GM12872 (cell line): ENCODE measurements around the gene TSC2.

Experiments used
- TF ChIP-seq, protein P1 (sequence below): IDR thresholded peaks from 3 replicates; pipeline ENCODE4 v1.5.1; 2011; ENCODE audit warnings: low read depth, mild to moderate bottlenecking, low read length, moderate library complexity; ENCODE audit not compliant: insufficient read depth

TSC2 gene

GRCh38 chr16:2028146-2028545, 19.6 kb upstream of the TSC2 start:
- TF ChIP-seq, protein P1, sequence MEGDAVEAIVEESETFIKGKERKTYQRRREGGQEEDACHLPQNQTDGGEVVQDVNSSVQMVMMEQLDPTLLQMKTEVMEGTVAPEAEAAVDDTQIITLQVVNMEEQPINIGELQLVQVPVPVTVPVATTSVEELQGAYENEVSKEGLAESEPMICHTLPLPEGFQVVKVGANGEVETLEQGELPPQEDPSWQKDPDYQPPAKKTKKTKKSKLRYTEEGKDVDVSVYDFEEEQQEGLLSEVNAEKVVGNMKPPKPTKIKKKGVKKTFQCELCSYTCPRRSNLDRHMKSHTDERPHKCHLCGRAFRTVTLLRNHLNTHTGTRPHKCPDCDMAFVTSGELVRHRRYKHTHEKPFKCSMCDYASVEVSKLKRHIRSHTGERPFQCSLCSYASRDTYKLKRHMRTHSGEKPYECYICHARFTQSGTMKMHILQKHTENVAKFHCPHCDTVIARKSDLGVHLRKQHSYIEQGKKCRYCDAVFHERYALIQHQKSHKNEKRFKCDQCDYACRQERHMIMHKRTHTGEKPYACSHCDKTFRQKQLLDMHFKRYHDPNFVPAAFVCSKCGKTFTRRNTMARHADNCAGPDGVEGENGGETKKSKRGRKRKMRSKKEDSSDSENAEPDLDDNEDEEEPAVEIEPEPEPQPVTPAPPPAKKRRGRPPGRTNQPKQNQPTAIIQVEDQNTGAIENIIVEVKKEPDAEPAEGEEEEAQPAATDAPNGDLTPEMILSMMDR = no peak

GRCh38 chr16:2028620-2029220, 19.1 kb upstream of the TSC2 start:
- TF ChIP-seq, protein P1 = no peak

DNA sequence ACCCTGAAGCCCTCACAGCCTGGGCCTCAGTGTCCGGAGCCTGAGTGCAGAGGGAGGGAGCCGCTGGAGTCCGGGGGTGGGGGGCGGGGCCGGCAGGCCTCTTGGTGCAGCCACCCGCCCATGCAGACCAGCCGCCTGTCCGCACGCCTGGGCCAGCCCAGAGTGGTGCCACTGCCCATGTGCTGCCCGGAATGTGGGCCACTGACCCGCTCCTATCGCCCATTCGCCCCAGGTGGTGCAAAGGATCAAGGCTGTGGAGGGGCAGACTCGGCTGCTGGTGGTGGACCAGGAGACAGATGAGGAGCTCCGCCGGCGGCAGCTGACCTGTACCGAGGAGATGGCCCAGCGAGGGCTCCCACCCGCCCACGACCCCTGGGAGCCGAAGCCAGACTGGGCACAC, 18.4 kb upstream of the TSC2 start:
- TF ChIP-seq, protein P1 = no peak

DNA sequence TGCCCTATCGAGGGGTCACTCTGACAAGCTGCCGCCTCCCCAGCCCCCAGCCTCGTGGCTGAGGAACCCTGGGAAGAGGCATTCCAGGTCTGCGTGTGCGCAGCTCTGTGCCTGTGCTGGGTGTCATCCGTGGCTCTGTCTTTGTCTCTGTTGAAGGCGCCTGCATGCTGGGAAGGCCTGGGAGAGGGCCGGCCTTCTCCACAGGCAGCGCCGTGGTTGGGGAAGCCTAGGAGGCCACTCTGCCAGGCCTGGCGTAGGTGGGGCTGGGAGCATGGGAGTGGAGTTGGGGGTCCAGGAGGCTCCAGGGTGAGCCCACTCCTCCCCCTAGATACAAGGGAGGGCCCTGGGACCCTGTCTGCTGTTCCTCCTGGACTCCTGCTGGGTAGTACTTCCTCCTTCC, 17.7 kb upstream of the TSC2 start:
- TF ChIP-seq, protein P1 = no peak

DNA sequence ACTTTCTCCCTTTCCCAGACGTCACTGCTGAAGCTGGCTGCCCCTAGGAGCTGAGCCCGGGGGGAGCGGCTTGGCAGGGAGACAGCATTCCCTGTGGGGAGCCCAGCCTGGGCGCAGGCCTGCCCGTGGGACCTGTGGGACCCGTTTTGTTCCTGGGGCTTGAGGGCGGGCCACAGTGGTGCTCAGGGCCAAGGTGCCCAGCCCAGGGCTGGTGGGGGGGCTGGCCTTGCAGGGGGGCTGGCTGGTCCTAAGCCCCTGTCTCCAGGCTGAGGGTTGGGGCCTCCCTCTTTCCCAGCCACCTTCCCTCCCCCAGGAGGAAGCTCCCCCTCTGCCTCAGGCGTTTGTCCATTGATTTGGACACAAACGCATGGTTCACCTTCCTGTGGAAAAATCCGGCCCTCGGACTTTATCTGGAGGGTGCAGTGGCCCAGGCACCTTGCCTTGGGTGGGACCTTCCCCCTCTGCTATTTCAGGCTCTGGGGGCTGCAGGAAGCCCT, 16.7 kb upstream of the TSC2 start:
- TF ChIP-seq, protein P1 = no peak

DNA sequence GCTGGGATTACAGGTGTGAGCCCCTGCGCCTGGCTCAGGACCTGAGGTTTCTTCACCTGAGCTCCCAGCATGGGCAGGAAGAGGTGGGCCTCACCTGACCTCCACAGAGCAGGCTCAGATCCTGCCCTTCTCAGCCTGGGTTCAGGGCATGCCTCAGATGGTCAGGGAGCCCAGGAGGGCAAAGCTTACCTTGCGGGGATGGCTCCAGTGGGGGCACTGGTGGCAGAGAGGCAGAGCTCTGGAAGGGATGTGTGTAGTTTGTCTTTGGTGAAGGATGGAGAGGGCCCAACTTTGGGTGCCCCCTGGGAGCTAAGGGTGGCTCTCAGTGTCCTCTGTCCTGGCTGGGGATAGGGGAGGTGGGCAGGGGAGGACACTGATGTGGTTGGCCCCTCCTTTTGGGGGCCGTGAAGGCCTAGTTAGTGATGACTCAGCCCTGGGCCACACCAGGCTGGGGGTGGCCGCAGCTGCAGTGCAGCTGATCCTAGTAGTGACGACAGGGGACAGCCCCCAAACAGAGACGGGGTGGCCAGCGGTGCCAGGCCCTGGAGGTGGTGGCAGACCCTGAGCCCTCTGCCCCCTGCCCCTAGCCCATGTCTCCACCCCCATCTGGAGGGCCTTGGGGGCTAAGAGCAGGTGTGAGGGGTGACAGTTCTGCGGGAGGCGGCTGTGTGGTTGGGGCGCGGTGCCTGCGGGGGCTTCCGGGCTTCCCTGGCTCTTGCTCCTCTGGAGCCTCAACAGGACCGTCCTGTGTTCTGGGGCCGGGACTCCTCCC, 15.3 kb upstream of the TSC2 start:
- TF ChIP-seq, protein P1 = no peak

DNA sequence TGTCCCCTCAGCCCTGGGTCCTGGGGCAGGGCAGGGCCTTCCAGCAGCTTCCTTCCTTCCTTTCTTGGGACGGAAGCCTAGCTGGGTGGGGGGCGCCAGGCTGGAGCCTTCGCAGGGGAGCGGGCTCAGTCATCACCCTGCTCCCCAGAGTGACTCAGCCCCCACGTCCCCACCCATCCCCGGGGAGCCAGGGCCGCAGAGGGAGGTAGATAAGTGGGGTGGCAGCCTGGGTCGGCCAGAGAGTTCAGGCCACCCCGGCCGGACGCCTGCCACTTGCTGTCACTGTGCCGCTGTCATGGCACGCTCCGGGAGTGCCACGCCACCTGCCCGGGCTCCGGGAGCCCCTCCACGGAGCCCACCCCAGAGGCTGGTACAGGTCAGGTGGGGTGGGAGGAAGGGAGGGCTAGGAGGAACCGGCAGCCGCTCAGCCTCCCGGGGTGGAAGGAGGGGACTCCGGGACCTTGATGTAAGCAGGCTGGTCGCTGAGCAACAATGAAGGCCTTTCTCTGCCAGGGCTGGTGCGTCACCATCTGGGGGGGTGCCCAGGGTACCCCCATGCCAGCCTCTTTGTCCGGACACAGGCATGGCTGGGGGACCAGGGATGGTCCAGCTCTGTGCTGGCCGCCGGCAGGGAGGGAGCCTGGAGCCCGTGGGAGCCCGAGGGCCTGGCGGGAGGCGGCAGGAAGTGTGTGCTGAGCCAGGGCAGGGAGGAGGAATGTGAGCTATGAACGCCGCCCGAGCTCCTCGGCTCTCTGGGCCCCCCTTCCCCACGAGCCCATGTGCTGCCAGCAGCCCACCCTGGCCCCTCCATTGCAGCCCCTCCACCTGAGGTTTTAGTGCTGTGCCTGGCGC, 14.5 kb upstream of the TSC2 start:
- TF ChIP-seq, protein P1 = no peak
